Muscle of leg (tissue), 16 donors: ENCODE results near the gene MYD88. TPM values are rescaled to one million over a fixed set of nuclear protein-coding genes. Genes with fewer than 3 reads are reported as not detected.

Experiments used
- DNase-seq: peaks from one replicate; pipeline ENCODE4 v3.0.0; 2013
- H3K27ac ChIP-seq: one replicate; pipeline ENCODE4 v1.5.1; 2013; ENCODE audit warnings: mild to moderate bottlenecking, low read length, control low read depth
- H3K27me3 ChIP-seq: one replicate; pipeline ENCODE4 v1.6.1; 2013; ENCODE audit warnings: low read length; ENCODE audit not compliant: control insufficient read depth, insufficient read depth
- H3K36me3 ChIP-seq: one replicate; pipeline ENCODE4 v1.6.1; 2013; ENCODE audit warnings: low read length; ENCODE audit not compliant: control insufficient read depth, insufficient read depth
- H3K4me1 ChIP-seq: one replicate; pipeline ENCODE4 v1.6.1; 2013; ENCODE audit warnings: low read length; ENCODE audit not compliant: control insufficient read depth, insufficient read depth
- H3K4me3 ChIP-seq: one replicate; pipeline ENCODE4 v1.5.1; 2013; ENCODE audit warnings: low read length, control low read depth
- H3K9me3 ChIP-seq: replicated peaks from 2 replicates; pipeline ENCODE4 v1.6.1; 2013; ENCODE audit warnings: low read depth, low read length; ENCODE audit not compliant: control insufficient read depth
- WGBS: methylation state at CpG from one replicate; pipeline ENCODE4 v1.1.5; 2013; ENCODE audit warnings: missing lambda C conversion rate; ENCODE audit not compliant: insufficient coverage; 5-methylcytosine and 5-hydroxymethylcytosine counted together
- long read RNA-seq, 11 donors: transcript quantifications; one replicate each; lab custom pipeline, GENCODE V29; 2026
- polyA plus RNA-seq, 8 donors: library from polyadenylated mRNA; unstranded; fragments of 120-200 nt; gene quantifications; one replicate each; pipeline versions ENCODE4 v1.2.1 to v1.2.3, GENCODE V29; 2013; ENCODE audit warnings: inconsistent platforms in 1 of 8, low replicate concordance in 1 of 8; ENCODE audit not compliant: insufficient read length in 8 of 8, insufficient read depth in 1 of 8
- total RNA-seq: library from RNA; stranded (reverse); fragments of 120-200 nt; gene quantifications from one replicate; pipeline ENCODE4 v1.2.4, GENCODE V29; 2013

MYD88 gene
- total RNA-seq (3.9 TPM), polyA plus RNA-seq (10 to 100 TPM; 17.5 to 31.2 (median 23.0) TPM)
- long read RNA-seq, donor 1, transcript MYD88-201 (5 exons, 2,850 nt): major isoform, 5 of 5 reads
- long read RNA-seq, donor 1, partial matches to known transcripts: 0 of 5 reads
- long read RNA-seq, donor 1, other reads (novel, unspliced or antisense): 0 of 5 reads
- long read RNA-seq, donor 2, partial matches to known transcripts: 0 of 1 reads
- long read RNA-seq, donor 2, other reads (novel, unspliced or antisense): 0 of 1 reads
- long read RNA-seq, donor 3, transcript MYD88-201 (5 exons, 2,850 nt): major isoform, 15 of 24 reads
- long read RNA-seq, donor 3, partial matches to known transcripts: 7 of 24 reads
- long read RNA-seq, donor 3, other reads (novel, unspliced or antisense): 0 of 24 reads
- long read RNA-seq, donor 4, partial matches to known transcripts: 0 of 4 reads
- long read RNA-seq, donor 4, other reads (novel, unspliced or antisense): 0 of 4 reads
- long read RNA-seq, donor 5, transcript MYD88-201 (5 exons, 2,850 nt): major isoform, 23 of 24 reads
- long read RNA-seq, donor 5, partial matches to known transcripts: 0 of 24 reads
- long read RNA-seq, donor 5, other reads (novel, unspliced or antisense): 0 of 24 reads
- long read RNA-seq, donor 6, transcript MYD88-201 (5 exons, 2,850 nt): major isoform, 8 of 11 reads
- long read RNA-seq, donor 6, partial matches to known transcripts: 0 of 11 reads
- long read RNA-seq, donor 6, other reads (novel, unspliced or antisense): 0 of 11 reads
- long read RNA-seq, donor 7, transcript MYD88-201 (5 exons, 2,850 nt): major isoform, 6 of 16 reads
- long read RNA-seq, donor 7, partial matches to known transcripts: 6 of 16 reads
- long read RNA-seq, donor 7, other reads (novel, unspliced or antisense): 0 of 16 reads
- long read RNA-seq, donor 8, transcript MYD88-201 (5 exons, 2,850 nt): major isoform, 5 of 5 reads
- long read RNA-seq, donor 8, partial matches to known transcripts: 0 of 5 reads
- long read RNA-seq, donor 8, other reads (novel, unspliced or antisense): 0 of 5 reads
- long read RNA-seq, donor 9, transcript MYD88-201 (5 exons, 2,850 nt): major isoform, 7 of 7 reads
- long read RNA-seq, donor 9, partial matches to known transcripts: 0 of 7 reads
- long read RNA-seq, donor 9, other reads (novel, unspliced or antisense): 0 of 7 reads
- long read RNA-seq, donor 10, transcript MYD88-201 (5 exons, 2,850 nt): major isoform, 9 of 9 reads
- long read RNA-seq, donor 10, partial matches to known transcripts: 0 of 9 reads
- long read RNA-seq, donor 10, other reads (novel, unspliced or antisense): 0 of 9 reads
- long read RNA-seq, donor 11, transcript MYD88-201 (5 exons, 2,850 nt): major isoform, 8 of 9 reads
- long read RNA-seq, donor 11, partial matches to known transcripts: 0 of 9 reads
- long read RNA-seq, donor 11, other reads (novel, unspliced or antisense): 0 of 9 reads

DNA sequence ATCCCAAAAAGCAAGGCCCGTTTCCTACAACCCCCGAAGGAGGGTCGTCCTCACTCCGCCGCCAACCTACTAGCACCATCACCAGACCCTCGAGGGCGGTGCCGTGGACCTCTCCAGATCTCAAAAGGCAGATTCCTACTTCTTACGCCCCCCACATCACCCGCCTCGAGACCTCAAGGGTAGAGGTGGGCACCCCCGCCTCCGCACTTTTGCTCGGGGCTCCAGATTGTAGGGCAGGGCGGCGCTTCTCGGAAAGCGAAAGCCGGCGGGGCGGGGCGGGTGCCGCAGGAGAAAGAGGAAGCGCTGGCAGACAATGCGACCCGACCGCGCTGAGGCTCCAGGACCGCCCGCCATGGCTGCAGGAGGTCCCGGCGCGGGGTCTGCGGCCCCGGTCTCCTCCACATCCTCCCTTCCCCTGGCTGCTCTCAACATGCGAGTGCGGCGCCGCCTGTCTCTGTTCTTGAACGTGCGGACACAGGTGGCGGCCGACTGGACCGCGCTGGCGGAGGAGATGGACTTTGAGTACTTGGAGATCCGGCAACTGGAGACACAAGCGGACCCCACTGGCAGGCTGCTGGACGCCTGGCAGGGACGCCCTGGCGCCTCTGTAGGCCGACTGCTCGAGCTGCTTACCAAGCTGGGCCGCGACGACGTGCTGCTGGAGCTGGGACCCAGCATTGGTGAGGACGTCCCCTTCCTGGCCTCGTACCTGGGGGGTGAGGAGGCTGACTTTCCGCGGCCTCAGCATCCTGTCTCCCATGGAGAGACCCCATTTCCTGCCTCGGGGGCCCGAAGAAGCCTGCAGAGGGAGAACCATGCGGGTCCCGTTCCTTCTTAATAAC is at the start of gene MYD88:
TSS of gene MYD88 (plus strand) at position 313 of the 842 bp plus-strand sequence. CDS start at position 353, 40 bp downstream.
- peaks cover 39% of the 10 kb centered on the region for H3K36me3 ChIP-seq
- peak within 1 kb of the TSS; percentile 91 for H3K4me3 ChIP-seq
- peak; percentile 86 for DNase-seq
- no peaks in the 10 kb centered on the region for H3K9me3 ChIP-seq
- H3K27ac ChIP-seq: peak within 1 kb of the TSS; percentile 99
- H3K27me3 ChIP-seq: no peaks in the 10 kb centered on the region
- under 1% methylated on average over 61 of the region's 65 CpGs for WGBS
- peaks cover 31% of the 10 kb centered on the region for H3K4me1 ChIP-seq

GRCh38 chr3:38089163-38089562 is 49.3 kb upstream of the MYD88 start:
- H3K9me3 ChIP-seq: peaks cover 3% of the 10 kb centered on the region
- no peak for DNase-seq
- H3K4me1 ChIP-seq: no peaks in the 10 kb centered on the region
- no peak overlapping the region for H3K4me3 ChIP-seq
- H3K27ac ChIP-seq: no peak overlapping the region
- no peaks in the 10 kb centered on the region for H3K36me3 ChIP-seq
- H3K27me3 ChIP-seq: no peaks in the 10 kb centered on the region
- 82% methylated on average over 2 of the region's 2 CpGs for WGBS

DNA sequence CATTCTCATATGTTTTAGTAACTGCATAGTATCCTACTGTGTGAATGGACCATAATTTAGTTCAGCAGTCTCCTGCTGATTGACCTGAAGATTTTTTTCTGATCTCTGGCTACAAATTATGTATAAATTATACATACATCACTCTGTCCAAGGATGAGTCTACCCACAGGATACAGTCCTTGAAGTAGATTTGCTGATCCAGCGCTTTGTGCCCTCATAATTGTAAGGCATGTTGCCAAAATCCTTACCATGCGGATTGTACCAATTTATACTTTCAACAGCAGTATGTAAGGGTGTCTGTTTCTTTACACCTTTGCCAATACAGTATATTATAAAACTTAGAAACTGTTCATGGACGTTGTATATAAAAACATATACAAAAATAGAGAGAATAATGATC is 48.0 kb upstream of the MYD88 start:
- H3K36me3 ChIP-seq: no peaks in the 10 kb centered on the region
- WGBS: no CpG with 5 or more reads among the region's 3 CpGs
- H3K9me3 ChIP-seq: no peaks in the 10 kb centered on the region
- no peak for DNase-seq
- H3K4me1 ChIP-seq: no peaks in the 10 kb centered on the region
- no peaks in the 10 kb centered on the region for H3K27me3 ChIP-seq
- no peak overlapping the region for H3K27ac ChIP-seq
- no peak overlapping the region for H3K4me3 ChIP-seq

GRCh38 chr3:38094999-38095398 is 43.5 kb upstream of the MYD88 start:
- Histone ChIP-seq H3K36me3 (no peaks in the 10 kb centered on the region), H3K27ac (no peak overlapping the region), H3K9me3 (no peaks in the 10 kb centered on the region), H3K4me1 (no peaks in the 10 kb centered on the region), H3K27me3 (no peaks in the 10 kb centered on the region), H3K4me3 (no peak overlapping the region)
- no peak for DNase-seq
- WGBS: 100% methylated on average over 1 of the region's 3 CpGs

DNA sequence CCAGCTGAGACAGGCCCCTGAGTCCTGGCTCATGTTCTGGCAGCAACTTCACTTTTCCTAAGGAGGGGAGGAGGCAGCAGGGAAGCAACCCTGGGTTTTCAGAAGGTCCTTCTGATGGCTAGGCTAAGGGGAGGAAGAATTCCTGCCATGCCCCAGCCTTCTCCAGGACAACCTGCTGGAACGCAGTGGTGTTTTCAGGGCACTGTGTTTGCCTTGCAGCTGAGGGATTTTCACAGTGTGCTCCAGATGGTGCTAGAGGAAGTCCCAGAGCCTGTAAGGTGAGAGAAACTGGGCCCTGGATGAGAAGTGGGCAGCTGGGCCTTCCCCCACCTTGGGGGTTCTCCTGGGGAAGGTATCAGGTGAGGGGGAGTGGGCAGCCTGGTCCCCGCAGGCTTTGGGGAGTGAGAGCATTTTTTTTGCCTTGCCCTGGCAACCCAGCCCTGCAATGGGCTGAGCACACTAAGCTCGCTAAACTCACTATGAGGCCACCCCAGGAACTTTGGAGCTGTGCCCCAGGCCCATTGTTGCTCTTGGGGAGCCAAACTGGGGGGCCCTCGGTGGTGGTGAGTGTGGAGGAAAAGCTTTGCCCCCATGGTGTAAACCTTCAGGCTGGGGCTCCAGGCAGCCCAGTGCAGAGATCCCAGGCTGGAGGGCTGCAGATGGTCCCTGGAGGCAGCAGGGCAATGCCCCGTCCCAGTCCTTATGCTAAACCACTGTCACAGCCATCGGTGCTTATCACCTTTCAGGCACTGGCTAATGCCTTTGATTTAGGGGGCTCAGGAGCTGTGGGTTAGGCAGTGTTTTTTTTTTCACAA is 42.6 kb upstream of the MYD88 start:
- H3K4me1 ChIP-seq: no peaks in the 10 kb centered on the region
- no peak overlapping the region for H3K27ac ChIP-seq
- no peak for DNase-seq
- 54% methylated on average over 4 of the region's 6 CpGs for WGBS
- no peaks in the 10 kb centered on the region for H3K9me3 ChIP-seq
- H3K27me3 ChIP-seq: no peaks in the 10 kb centered on the region
- no peaks in the 10 kb centered on the region for H3K36me3 ChIP-seq
- no peak overlapping the region for H3K4me3 ChIP-seq

DNA sequence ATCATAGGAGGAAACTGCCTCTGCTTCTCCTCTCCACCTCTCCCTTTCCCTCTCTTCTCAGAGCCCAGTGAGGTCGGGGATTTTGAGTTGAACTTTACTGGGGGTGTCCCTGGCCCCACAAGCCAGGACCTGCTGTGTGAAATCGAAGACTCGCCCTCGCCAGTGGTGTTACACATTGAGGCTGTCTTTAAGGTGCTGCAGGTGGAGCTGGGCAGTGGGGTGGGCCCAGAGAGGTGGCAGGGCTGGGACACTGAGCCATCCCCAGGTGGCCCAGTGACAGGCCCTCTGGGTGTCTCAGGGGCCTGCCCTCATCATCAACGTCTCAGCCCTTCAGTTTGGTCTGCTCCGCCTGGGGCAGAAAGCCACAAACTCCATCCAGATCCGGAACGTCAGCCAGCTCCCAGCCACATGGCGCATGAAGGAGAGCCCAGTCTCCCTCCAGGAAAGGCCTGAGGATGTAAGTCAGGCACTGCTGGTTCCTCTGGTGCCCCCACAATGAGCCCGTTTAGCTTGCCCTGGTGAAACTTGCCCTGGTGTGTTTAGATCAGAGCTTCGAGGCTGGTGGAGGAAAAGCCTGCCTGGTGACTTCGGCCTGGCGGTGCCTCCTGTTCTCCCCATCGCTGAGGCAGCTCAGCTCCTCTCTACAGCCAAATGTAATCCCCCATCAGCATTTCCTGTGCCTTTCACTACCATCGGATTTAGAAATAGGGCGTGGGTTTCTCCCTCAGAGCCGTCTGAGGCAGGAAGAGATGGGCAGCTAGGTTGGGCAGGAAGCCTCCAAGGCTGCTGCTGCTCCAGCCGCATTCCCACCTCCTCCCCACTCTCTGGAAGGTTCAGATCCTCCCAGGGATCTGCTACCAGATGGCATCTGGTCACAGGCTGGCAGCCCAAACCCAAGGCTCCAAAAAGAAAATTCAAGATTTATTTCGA is 40.8 kb upstream of the MYD88 start:
- Histone ChIP-seq H3K36me3 (no peaks in the 10 kb centered on the region), H3K4me1 (no peaks in the 10 kb centered on the region), H3K4me3 (no peak overlapping the region), H3K9me3 (no peaks in the 10 kb centered on the region), H3K27ac (no peak overlapping the region), H3K27me3 (no peaks in the 10 kb centered on the region)
- 81% methylated on average over 13 of the region's 19 CpGs for WGBS
- DNase-seq: no peak

DNA sequence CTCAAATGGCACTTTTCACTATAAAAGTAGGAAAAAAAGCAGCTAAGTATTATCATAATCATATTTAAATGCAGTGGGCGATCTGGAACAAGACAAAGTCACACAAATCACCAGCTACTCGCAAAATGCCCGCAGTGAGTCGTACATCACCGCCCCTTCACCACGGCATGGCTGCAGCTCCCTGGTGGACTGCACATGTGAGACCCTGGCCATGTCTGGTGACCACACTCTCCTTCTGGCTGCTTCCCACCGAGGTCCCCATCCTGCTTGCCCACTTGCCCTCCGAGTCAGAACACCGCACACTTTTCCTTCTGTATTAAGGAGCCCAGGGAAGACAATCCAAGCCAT is 40.1 kb upstream of the MYD88 start:
- 93% methylated on average over 8 of the region's 9 CpGs for WGBS
- H3K27me3 ChIP-seq: no peaks in the 10 kb centered on the region

GRCh38 chr3:38099518-38099917 is 38.9 kb upstream of the MYD88 start:
- WGBS: no CpG with 5 or more reads among the region's 5 CpGs
- no peak for DNase-seq
- no peaks in the 10 kb centered on the region for H3K27me3 ChIP-seq
- H3K4me3 ChIP-seq: no peak overlapping the region
- H3K36me3 ChIP-seq: no peaks in the 10 kb centered on the region
- no peaks in the 10 kb centered on the region for H3K9me3 ChIP-seq
- H3K27ac ChIP-seq: no peak overlapping the region
- no peaks in the 10 kb centered on the region for H3K4me1 ChIP-seq

More for the DNA sequence above, 40.1 kb upstream of the MYD88 start:
- DNase-seq: no peak
- no peaks in the 10 kb centered on the region for H3K9me3 ChIP-seq
- no peak overlapping the region for H3K4me3 ChIP-seq
- H3K27ac ChIP-seq: no peak overlapping the region
- H3K4me1 ChIP-seq: no peaks in the 10 kb centered on the region
- H3K36me3 ChIP-seq: no peaks in the 10 kb centered on the region
